Activated B cell treated with CpG ODN at 0.5 μM for 24 hours (primary cell): ENCODE measurements around the gene ADGRA1. TPM values are rescaled to one million over a fixed set of nuclear protein-coding genes. Genes with fewer than 3 reads are reported as not detected.

Experiments
- ATAC-seq: fragments of 200-7000 bp; cut with Tn5 transposase; one replicate; pipeline ENCODE4 v1.10.0; 2021; ENCODE audit warnings: low read depth, mild to moderate bottlenecking, moderate library complexity
- CTCF ChIA-PET: fragments of 350-600 bp; sonication (Branson Sonifier 250); formaldehyde crosslinking; loops from one replicate; lab custom pipeline; 2021; ENCODE audit warnings: antibody characterized with exemption; lab: Charles Lee
- POLR2A ChIA-PET: fragments of 350-600 bp; sonication (Branson Sonifier 250); formaldehyde crosslinking; loops from one replicate; lab custom pipeline; 2021; ENCODE audit warnings: antibody characterized with exemption; lab: Charles Lee
- DNase-seq: peaks from one replicate; pipeline ENCODE4 v3.0.0; 2022
- H3K27ac Mint-ChIP-seq: one replicate; pipeline ENCODE4 v1.8.0; 2020; ENCODE audit warnings: mixed read lengths
- H3K27me3 Mint-ChIP-seq: one replicate; pipeline ENCODE4 v1.8.0; 2021; ENCODE audit warnings: mixed read lengths
- H3K36me3 Mint-ChIP-seq: one replicate; pipeline ENCODE4 v1.8.0; 2021; ENCODE audit warnings: low read depth, mixed read lengths
- H3K4me1 Mint-ChIP-seq: one replicate; pipeline ENCODE4 v1.8.0; 2021; ENCODE audit warnings: mixed read lengths
- H3K4me3 Mint-ChIP-seq: one replicate; pipeline ENCODE4 v1.8.0; 2020; ENCODE audit warnings: mild to moderate bottlenecking, mixed read lengths
- H3K9me3 Mint-ChIP-seq: one replicate; pipeline ENCODE4 v1.8.0; 2020; ENCODE audit warnings: mixed read lengths
- intact Hi-C: fragments of 100-400 bp; cut with micrococcal nuclease; formaldehyde crosslinking; loops from one replicate; pipeline ENCODE4 v1.15.1; 2024
- total RNA-seq: library from RNA; stranded (reverse); gene quantifications from 2 replicates; pipeline ENCODE4 v1.2.3, GENCODE V29; 2022
- TF ChIP-seq, protein P1 (sequence below): fragments of 200-600 bp; IDR thresholded peaks from one replicate; pipeline ENCODE4 v1.8.0; 2022; ENCODE audit warnings: antibody characterized with exemption, mild to moderate bottlenecking

ADGRA1 gene
- total RNA-seq, 1 donor from 2014 or later, result not detected

DNA sequence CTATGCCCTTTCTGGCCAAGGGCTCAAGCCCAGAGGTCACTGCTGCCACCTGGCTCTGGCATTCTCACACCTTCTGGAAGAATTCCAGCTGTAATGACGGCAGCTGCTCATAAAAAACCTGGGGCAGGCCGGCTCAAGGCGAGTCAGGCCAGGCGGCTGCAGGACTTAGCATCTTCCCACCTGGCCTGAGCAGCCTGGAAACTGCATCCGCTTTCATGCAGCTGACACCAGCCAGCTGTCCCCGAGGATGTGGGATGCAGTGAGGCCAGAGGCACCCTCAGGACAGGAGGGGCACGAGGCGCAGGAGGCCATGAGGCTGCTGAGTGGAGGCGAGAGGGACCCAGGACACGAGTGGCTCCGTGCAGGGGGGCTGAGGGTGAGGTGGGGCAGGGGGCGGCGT, 47.5 kb upstream of the ADGRA1 start:
- CTCF ChIA-PET, result no interaction called here
- TF ChIP-seq, protein P1, sequence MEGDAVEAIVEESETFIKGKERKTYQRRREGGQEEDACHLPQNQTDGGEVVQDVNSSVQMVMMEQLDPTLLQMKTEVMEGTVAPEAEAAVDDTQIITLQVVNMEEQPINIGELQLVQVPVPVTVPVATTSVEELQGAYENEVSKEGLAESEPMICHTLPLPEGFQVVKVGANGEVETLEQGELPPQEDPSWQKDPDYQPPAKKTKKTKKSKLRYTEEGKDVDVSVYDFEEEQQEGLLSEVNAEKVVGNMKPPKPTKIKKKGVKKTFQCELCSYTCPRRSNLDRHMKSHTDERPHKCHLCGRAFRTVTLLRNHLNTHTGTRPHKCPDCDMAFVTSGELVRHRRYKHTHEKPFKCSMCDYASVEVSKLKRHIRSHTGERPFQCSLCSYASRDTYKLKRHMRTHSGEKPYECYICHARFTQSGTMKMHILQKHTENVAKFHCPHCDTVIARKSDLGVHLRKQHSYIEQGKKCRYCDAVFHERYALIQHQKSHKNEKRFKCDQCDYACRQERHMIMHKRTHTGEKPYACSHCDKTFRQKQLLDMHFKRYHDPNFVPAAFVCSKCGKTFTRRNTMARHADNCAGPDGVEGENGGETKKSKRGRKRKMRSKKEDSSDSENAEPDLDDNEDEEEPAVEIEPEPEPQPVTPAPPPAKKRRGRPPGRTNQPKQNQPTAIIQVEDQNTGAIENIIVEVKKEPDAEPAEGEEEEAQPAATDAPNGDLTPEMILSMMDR, result no peak
- Mint-ChIP-seq H3K27me3 (no peaks in the 10 kb centered on the region), H3K27ac (no peak overlapping the region), H3K4me1 (no peaks in the 10 kb centered on the region), H3K36me3 (no peaks in the 10 kb centered on the region), H3K9me3 (no peaks in the 10 kb centered on the region), H3K4me3 (no peak overlapping the region)
- ATAC-seq, result no peak
- intact Hi-C loops, result no loop called here
- DNase-seq, result no peak
- POLR2A ChIA-PET, result no interaction called here

DNA sequence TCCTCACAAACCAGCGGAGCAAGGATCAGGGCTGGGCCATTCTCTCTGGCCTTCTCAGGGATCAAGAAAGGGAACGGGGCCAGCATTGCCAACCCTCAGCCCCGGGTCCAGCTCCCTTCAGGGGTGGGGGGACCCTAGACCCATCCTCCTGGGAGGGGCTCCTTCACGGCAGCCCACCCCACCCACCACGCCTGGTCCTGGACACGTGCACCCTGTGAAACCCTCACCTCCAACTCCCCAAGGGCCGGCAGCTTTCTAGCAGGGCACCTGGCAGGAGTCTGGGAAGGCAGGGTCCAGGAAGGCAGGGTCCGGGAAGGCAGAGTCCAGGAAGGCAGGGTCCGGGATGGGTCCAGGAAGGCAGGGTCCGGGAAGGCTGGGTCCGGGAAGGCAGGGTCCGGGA, 46.6 kb upstream of the ADGRA1 start:
- Mint-ChIP-seq H3K4me3 (no peak overlapping the region), H3K27ac (no peak overlapping the region)

GRCh38 chr10:133042061-133042460, 45.7 kb upstream of the ADGRA1 start:
- intact Hi-C loops, result no loop called here
- ChIA-PET POLR2A (no interaction called here), CTCF (no interaction called here)
- H3K36me3 Mint-ChIP-seq, result no peaks in the 10 kb centered on the region
- no peaks in the 10 kb centered on the region for H3K4me1 Mint-ChIP-seq
- no peak overlapping the region for H3K4me3 Mint-ChIP-seq
- no peaks in the 10 kb centered on the region for H3K9me3 Mint-ChIP-seq
- H3K27me3 Mint-ChIP-seq, result no peaks in the 10 kb centered on the region
- TF ChIP-seq, protein P1, result no peak
- no peak overlapping the region for H3K27ac Mint-ChIP-seq
- no peak for ATAC-seq
- no peak for DNase-seq

More for the DNA sequence above, 46.6 kb upstream of the ADGRA1 start:
- ChIA-PET POLR2A (no interaction called here), CTCF (no interaction called here)
- no peaks in the 10 kb centered on the region for H3K36me3 Mint-ChIP-seq
- no peaks in the 10 kb centered on the region for H3K27me3 Mint-ChIP-seq
- TF ChIP-seq, protein P1, result no peak
- H3K4me1 Mint-ChIP-seq, result no peaks in the 10 kb centered on the region
- ATAC-seq (no peak), DNase-seq (no peak)
- H3K9me3 Mint-ChIP-seq, result no peaks in the 10 kb centered on the region
- intact Hi-C loops, result no loop called here

DNA sequence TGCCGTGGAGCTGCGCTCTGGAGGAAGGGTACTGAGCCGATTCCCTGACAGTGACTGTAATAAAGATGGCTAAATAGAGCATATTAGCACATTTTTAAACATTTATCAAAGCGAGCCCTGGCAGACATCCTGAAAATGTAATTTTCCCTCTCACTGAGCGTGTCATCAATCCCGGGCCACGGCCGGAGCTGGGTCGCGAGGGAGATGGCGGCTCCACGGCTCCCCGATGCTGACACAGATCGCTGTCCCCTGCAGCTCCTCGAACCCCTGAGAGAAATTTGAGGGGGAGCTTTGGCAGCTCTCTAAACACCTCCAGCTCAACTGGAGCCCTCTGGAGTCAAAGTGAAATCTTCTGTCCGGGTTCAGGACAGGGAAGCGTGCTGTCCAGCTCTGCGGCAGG, 44.9 kb upstream of the ADGRA1 start:
- DNase-seq, result no peak
- no peaks in the 10 kb centered on the region for H3K9me3 Mint-ChIP-seq
- intact Hi-C loops, result no loop called here
- no peak overlapping the region for H3K4me3 Mint-ChIP-seq
- no peaks in the 10 kb centered on the region for H3K27me3 Mint-ChIP-seq
- CTCF ChIA-PET, result no interaction called here
- TF ChIP-seq, protein P1, result no peak
- ATAC-seq, result no peak
- H3K4me1 Mint-ChIP-seq, result no peaks in the 10 kb centered on the region
- no peak overlapping the region for H3K27ac Mint-ChIP-seq
- H3K36me3 Mint-ChIP-seq, result no peaks in the 10 kb centered on the region
- POLR2A ChIA-PET, result no interaction called here

DNA sequence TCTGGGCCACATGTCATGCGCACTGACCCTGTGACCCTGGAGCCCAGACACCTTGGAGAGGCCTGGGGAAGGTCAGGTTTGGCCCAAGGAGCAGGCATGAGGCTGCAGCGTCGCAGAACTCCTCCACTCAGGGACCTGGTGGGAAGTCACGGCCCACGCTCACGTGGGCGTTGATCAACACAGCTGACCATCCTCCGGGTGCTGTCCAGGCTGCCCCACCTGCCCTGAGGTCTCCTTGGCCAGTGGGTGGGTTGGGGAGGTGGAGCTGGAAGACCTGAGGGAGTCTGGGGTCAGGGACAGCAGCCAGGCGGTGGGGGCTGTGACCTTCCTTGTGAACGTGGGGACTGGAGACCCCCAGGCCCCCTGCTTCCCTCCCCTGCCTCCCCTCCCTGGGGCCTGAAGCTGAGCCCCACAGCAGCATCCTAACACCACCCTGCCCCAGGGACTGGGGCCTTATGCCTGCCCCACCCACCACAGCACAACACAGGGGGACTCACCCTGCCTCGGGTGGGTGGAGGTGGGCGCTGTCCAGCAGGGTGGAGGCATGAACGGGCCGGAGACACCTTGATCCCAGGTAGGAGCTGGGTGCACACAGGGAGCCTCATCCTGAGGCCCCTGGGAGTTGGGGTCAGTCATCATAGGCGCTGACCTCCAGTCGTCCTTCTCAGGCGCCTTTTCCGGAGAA, 44.0 kb upstream of the ADGRA1 start:
- CTCF ChIA-PET, result no interaction called here
- POLR2A ChIA-PET, result no interaction called here
- no peak overlapping the region for H3K27ac Mint-ChIP-seq
- H3K4me3 Mint-ChIP-seq, result no peak overlapping the region
- DNase-seq (no peak), ATAC-seq (no peak)
- H3K4me1 Mint-ChIP-seq, result no peaks in the 10 kb centered on the region
- H3K27me3 Mint-ChIP-seq, result no peaks in the 10 kb centered on the region
- H3K36me3 Mint-ChIP-seq, result no peaks in the 10 kb centered on the region
- intact Hi-C loops, result no loop called here
- H3K9me3 Mint-ChIP-seq, result no peaks in the 10 kb centered on the region
- TF ChIP-seq, protein P1, result no peak
